ENCODE measurements around the gene VWA3A.

The VWA3A gene

GRCh38 chr16:22202261-22202637, 109.9 kb downstream of the VWA3A start:
- Histone ChIP-seq H3K9me3 (peaks cover 4% of the 10 kb centered on the region; the same call in 1 of the 2 replicates), H3K27me3 (no peaks in the 10 kb centered on the region), H3K36me3 (no peaks in the 10 kb centered on the region), H3K4me1 (no peaks in the 10 kb centered on the region), H3K4me3 (ENCODE audit: low read depth, low read length) (no peak overlapping the region)
- no peak for DNase-seq
- TF ChIP-seq CTCF (IDR thresholded peaks at IDR 0.05; ENCODE audit: low read depth, low read length) = no peak

GRCh38 chr16:22203091-22203490, 110.8 kb downstream of the VWA3A start:
- H3K27me3 ChIP-seq = no peaks in the 10 kb centered on the region
- H3K4me1 ChIP-seq = no peaks in the 10 kb centered on the region; the same call in 1 of the 2 replicates
- H3K36me3 ChIP-seq = no peaks in the 10 kb centered on the region
- H3K9me3 ChIP-seq = peaks cover 4% of the 10 kb centered on the region; the same call in 1 of the 2 replicates
- TF ChIP-seq CTCF (IDR thresholded peaks at IDR 0.05; ENCODE audit: low read depth, low read length) = no peak
- no peak for DNase-seq
- no peak overlapping the region for H3K4me3 ChIP-seq (ENCODE audit: low read depth, low read length)

- Histone ChIP-seq H3K9me3 (peaks cover 4% of the 10 kb centered on the region; the same call in 1 of the 2 replicates), H3K4me3 (ENCODE audit: low read depth, low read length) (no peak overlapping the region), H3K27me3 (no peaks in the 10 kb centered on the region), H3K36me3 (no peaks in the 10 kb centered on the region), H3K4me1 (no peaks in the 10 kb centered on the region; the same call in 1 of the 2 replicates)
- TF ChIP-seq CTCF (IDR thresholded peaks at IDR 0.05; ENCODE audit: low read depth, low read length) = no peak
- DNase-seq = no peak
Observed at GRCh38 chr16:22204091-22204655, 111.8 kb downstream of the VWA3A start.

GRCh38 chr16:22205577-22206012, 113.3 kb downstream of the VWA3A start:
- TF ChIP-seq CTCF (IDR thresholded peaks at IDR 0.05; ENCODE audit: low read depth, low read length) = no peak
- Histone ChIP-seq H3K9me3 (peaks cover 8% of the 10 kb centered on the region), H3K4me1 (no peaks in the 10 kb centered on the region; the same call in 1 of the 2 replicates), H3K36me3 (peaks cover 7% of the 10 kb centered on the region), H3K27me3 (no peaks in the 10 kb centered on the region), H3K4me3 (ENCODE audit: low read depth, low read length) (peak overlapping the region; percentile 26)
- no peak for DNase-seq

GRCh38 chr16:22206013-22206841, 113.9 kb downstream of the VWA3A start, which contains the start of gene EEF2K:
Gene EEF2K, plus strand, starts transcription at chr16:22206278. Its CDS starts 19,452 bp downstream, at chr16:22225730.
- Histone ChIP-seq H3K4me1 (no peaks in the 10 kb centered on the region; the same call in 1 of the 2 replicates), H3K27me3 (no peaks in the 10 kb centered on the region), H3K9me3 (peaks cover 10% of the 10 kb centered on the region), H3K36me3 (peaks cover 13% of the 10 kb centered on the region), H3K4me3 (ENCODE audit: low read depth, low read length) (peak within 1 kb of the TSS; percentile 96)
- peak; percentile 68 for TF ChIP-seq CTCF (IDR thresholded peaks at IDR 0.05; ENCODE audit: low read depth, low read length)
- DNase-seq = peak; percentile 94
